T-helper 22 cell (primary cell): ENCODE measurements around the gene KCNJ2.

ENCODE experiments used
- DNase-seq: peaks from one replicate; pipeline ENCODE4 v3.0.0-alpha.2; 2020; ENCODE audit warnings: low read depth

Gene KCNJ2

GRCh38 chr17:70205401-70205800 is 36.1 kb downstream of the KCNJ2 start:
- no peak for DNase-seq

- no peak for DNase-seq
Observed at GRCh38 chr17:70206361-70207010, 37.2 kb downstream of the KCNJ2 start.

- no peak for DNase-seq
Observed at GRCh38 chr17:70207184-70207583, 37.9 kb downstream of the KCNJ2 start.

- DNase-seq = no peak
Observed at GRCh38 chr17:70208080-70208794, 38.9 kb downstream of the KCNJ2 start.

GRCh38 chr17:70208825-70209555 is 39.7 kb downstream of the KCNJ2 start:
- no peak for DNase-seq

GRCh38 chr17:70215656-70216055 is 46.3 kb downstream of the KCNJ2 start:
- DNase-seq = no peak

- DNase-seq = no peak
Observed at GRCh38 chr17:70217571-70217970, 48.2 kb downstream of the KCNJ2 start.

- DNase-seq = no peak
Observed at GRCh38 chr17:70225276-70225675, 55.9 kb downstream of the KCNJ2 start.
